Measurements from ENCODE around the gene DNAJC22.

- TF ChIP-seq CTCF (IDR thresholded peaks at IDR 0.05; ENCODE audit: low read length) = no peak
- TF ChIP-seq EZH2 (IDR thresholded peaks at IDR 0.05; ENCODE audit: borderline replicate concordance, low read length) = no peak
Observed at GRCh38 chr12:49344486-49345050, 2.1 kb upstream of the DNAJC22 start.

All from OCI-LY1 (cell line).